ENCODE data around the gene NCAPH2.

NCAPH2 gene

GRCh38 chr22:50529416-50529896, 21.4 kb downstream of the NCAPH2 start:
- H3K27ac ChIP-seq = peak overlapping the region; percentile 97
- CTCF ChIA-PET = interaction anchor here (0.7 to 0.9 kb wide), 2 partner anchors 10 to 33 kb away, joined by 4 read pairs; partner anchors contain the start of gene SYCE3
- TF ChIP-seq, protein P1, sequence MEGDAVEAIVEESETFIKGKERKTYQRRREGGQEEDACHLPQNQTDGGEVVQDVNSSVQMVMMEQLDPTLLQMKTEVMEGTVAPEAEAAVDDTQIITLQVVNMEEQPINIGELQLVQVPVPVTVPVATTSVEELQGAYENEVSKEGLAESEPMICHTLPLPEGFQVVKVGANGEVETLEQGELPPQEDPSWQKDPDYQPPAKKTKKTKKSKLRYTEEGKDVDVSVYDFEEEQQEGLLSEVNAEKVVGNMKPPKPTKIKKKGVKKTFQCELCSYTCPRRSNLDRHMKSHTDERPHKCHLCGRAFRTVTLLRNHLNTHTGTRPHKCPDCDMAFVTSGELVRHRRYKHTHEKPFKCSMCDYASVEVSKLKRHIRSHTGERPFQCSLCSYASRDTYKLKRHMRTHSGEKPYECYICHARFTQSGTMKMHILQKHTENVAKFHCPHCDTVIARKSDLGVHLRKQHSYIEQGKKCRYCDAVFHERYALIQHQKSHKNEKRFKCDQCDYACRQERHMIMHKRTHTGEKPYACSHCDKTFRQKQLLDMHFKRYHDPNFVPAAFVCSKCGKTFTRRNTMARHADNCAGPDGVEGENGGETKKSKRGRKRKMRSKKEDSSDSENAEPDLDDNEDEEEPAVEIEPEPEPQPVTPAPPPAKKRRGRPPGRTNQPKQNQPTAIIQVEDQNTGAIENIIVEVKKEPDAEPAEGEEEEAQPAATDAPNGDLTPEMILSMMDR (conservative IDR thresholded peaks at IDR 0.05; ENCODE audit: low read depth) = no peak
- no peak for DNase-seq (ENCODE audit: low spot score)
- POLR2A ChIA-PET (ENCODE audit: low non-redundant PET) = interaction anchor here (0.9 to 1.0 kb wide), 2 partner anchors 33 to 53 kb away, joined by 3 to 4 read pairs; partner anchors contain the start of genes CHKB and SYCE3

DNA sequence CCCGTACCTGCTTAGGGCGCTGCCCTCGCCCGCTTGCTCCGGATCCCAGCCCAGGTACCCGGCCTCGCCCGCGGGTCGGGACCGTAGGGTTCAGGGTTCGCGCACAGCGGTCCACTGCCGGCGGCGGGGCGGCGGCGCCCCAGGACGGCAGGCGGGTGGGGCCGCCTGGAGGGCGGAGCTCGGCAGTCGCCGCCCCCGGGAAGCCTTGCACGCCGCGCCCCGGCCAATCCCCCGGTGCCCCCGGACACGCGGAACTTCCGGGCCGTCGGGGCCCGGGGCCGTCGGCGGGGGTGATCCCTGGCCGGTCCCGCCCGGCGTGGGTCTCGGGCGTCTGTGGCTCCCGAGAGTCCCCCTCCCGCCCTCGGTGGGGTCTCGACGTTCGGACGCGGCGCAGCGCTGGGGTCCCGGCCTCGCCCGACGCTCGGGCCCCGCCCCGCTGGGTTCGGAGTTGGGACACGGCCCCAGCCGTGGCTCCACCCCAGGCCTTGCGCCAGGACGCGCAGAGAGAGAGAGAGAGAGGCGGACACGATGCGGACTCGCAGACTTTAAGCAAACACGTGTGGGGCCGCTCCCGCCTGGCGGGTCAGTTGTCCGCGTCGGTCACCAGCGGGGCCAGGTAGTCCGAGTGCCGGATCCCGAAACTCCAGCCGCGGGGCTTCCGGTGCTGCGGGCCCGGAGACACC, 22.0 kb downstream of the NCAPH2 start, which contains the start of gene TYMP:
Gene TYMP, minus strand, starts transcription at position 116 of the 683 bp plus-strand sequence. CDS start 303 bp downstream, outside the sequence.
- POLR2A ChIA-PET (ENCODE audit: low non-redundant PET) = interaction anchor here (0.9 to 1.0 kb wide), 2 partner anchors 33 to 53 kb away, joined by 3 to 4 read pairs; partner anchors contain the start of genes CHKB and SYCE3
- no peak for DNase-seq (ENCODE audit: low spot score)
- H3K27ac ChIP-seq = peak within 1 kb of the TSS; percentile 97
- CTCF ChIA-PET = interaction anchor here (0.9 kb wide), 1 partner anchor 10 kb away, joined by 4 read pairs; no protein-coding TSS in a partner anchor
- TF ChIP-seq, protein P1 (conservative IDR thresholded peaks at IDR 0.05; ENCODE audit: low read depth) = no peak

GRCh38 chr22:50530580-50530876, 22.5 kb downstream of the NCAPH2 start:
- peak overlapping the region; percentile 97 for H3K27ac ChIP-seq
- no peak for DNase-seq (ENCODE audit: low spot score)
- ChIA-PET CTCF (no interaction called here), POLR2A (ENCODE audit: low non-redundant PET) (interaction anchor here (0.6 kb wide), 1 partner anchor 32 kb away, joined by 3 read pairs; the partner anchor contains the start of gene SYCE3)
- TF ChIP-seq, protein P1 (conservative IDR thresholded peaks at IDR 0.05; ENCODE audit: low read depth) = no peak

DNA sequence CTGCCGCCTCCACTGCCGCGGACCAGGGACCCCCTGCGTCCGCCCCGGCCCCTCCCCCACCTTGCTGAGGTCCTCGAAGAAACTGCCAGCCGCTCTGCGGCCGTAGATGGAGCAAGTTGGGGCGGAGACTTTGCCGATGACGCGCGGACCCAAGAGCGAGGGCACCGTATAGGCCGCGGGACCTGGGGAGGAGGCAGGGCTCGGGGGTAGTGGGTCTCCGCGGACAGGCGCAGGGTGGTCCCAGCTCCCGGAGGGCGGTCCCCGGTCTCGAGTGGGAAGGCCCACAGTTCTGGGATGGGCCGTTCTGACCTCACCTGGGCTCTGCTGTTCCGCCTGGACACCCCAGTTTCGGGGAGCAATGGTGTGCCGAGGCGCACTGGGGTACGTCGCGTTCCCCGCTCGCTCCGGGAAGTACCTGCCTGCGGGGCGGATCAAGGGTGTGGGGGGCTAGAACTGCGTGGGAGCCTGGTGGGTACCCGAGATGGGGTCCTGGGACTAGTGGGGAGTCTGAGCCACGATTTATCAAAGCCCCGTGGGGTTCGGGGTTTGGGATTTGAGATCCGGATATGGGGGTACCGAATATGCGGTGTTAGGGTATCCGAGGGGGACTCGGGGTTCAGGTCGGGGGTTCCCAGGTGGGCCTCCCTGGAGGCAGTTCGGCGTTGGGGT, 23.0 kb downstream of the NCAPH2 start:
- TF ChIP-seq, protein P1 (conservative IDR thresholded peaks at IDR 0.05; ENCODE audit: low read depth) = no peak
- POLR2A ChIA-PET (ENCODE audit: low non-redundant PET) = interaction anchor here (0.6 to 1.3 kb wide), 3 partner anchors 20 to 32 kb away, joined by 3 to 11 read pairs (median 8); partner anchors contain the start of gene SYCE3
- H3K27ac ChIP-seq = peak overlapping the region; percentile 97
- no peak for DNase-seq (ENCODE audit: low spot score)
- CTCF ChIA-PET = no interaction called here

DNA sequence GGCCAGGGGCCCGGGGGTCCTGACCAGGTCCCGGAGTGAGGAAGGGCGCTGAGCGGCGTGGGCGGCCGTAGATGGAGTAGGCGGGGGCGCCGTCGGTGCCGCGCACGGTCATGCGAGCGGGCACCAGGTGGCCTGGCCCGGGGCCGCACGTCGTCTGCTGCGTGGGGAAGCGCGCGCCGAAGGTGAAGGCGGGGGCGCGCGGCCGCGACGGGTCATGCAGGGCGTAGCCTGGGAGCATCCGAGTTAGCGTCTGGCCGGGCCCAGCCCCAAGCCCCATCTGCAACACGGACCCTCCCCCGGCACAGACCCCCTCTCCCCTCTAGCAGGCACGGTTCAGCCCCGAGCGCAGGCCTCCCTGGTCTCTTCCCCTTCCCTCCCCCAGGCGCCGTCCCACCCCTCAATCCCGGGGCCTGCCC, 23.5 kb downstream of the NCAPH2 start:
- DNase-seq (ENCODE audit: low spot score) = no peak
- POLR2A ChIA-PET (ENCODE audit: low non-redundant PET) = interaction anchor here (0.6 to 1.3 kb wide), 4 partner anchors 14 to 35 kb away, joined by 3 to 11 read pairs (median 6); partner anchors contain the start of genes KLHDC7B and SYCE3
- H3K27ac ChIP-seq = peak overlapping the region; percentile 97
- CTCF ChIA-PET = interaction anchor here (1.0 kb wide), 1 partner anchor 31 kb away, joined by 4 read pairs; the partner anchor contains the start of gene SYCE3
- TF ChIP-seq, protein P1 (conservative IDR thresholded peaks at IDR 0.05; ENCODE audit: low read depth) = no peak

Measured in RWPE1 (cell line).